IgD-negative memory B cell (primary cell): ENCODE results near the gene FOXC2. TPM values are rescaled to one million over a fixed set of nuclear protein-coding genes. Genes with fewer than 3 reads are reported as not detected.

Source experiments
- H3K27ac Mint-ChIP-seq, 3 donors: one replicate each; pipeline ENCODE4 v1.8.0; 2020 to 2022; ENCODE audit warnings: mild to moderate bottlenecking in 3 of 3, mixed read lengths in 3 of 3, moderate library complexity in 1 of 3
- H3K27me3 Mint-ChIP-seq: one replicate; pipeline ENCODE4 v1.8.0; 2021; ENCODE audit warnings: mixed read lengths
- H3K36me3 Mint-ChIP-seq: one replicate; pipeline ENCODE4 v1.8.0; 2020; ENCODE audit warnings: mild to moderate bottlenecking, mixed read lengths
- H3K4me1 Mint-ChIP-seq, 3 donors: one replicate each; pipeline ENCODE4 v1.8.0; 2020 to 2022; ENCODE audit warnings: mixed read lengths in 3 of 3, mild to moderate bottlenecking in 1 of 3
- H3K4me3 Mint-ChIP-seq, 4 donors: one replicate each; pipeline ENCODE4 v1.8.0; 2020 to 2022; ENCODE audit warnings: mild to moderate bottlenecking in 4 of 4, mixed read lengths in 4 of 4, moderate library complexity in 3 of 4
- H3K9me3 Mint-ChIP-seq, 3 donors: one replicate each; pipeline ENCODE4 v1.8.0; 2020 to 2021; ENCODE audit warnings: mixed read lengths in 3 of 3, mild to moderate bottlenecking in 1 of 3
- polyA plus RNA-seq: library from polyadenylated mRNA; unstranded; fragments of 300-500 nt; fragmentation: Illumina TruSeq; gene quantifications from one replicate; pipeline ENCODE4 v1.2.3, GENCODE V29; 2021

The FOXC2 gene
- polyA plus RNA-seq, 1 donor from 2014 or later = not detected

GRCh38 chr16:86528061-86528929 is 38.3 kb upstream of the FOXC2 start:
- Mint-ChIP-seq H3K9me3 (peaks cover 0 to 2% (median 0%) of the 10 kb centered on the region in 3 donors), H3K4me1 (no peaks in the 10 kb centered on the region)

GRCh38 chr16:86529160-86529559 is 37.5 kb upstream of the FOXC2 start:
- Mint-ChIP-seq H3K36me3 (peaks cover 8% of the 10 kb centered on the region), H3K4me1 (no peaks in the 10 kb centered on the region), H3K4me3 (no peak overlapping the region), H3K27ac (no peak overlapping the region), H3K27me3 (no peaks in the 10 kb centered on the region), H3K9me3 (peaks cover 0 to 2% (median 0%) of the 10 kb centered on the region in 3 donors)

More at GRCh38 chr16:86528061-86528929, 38.3 kb upstream of the FOXC2 start:
- Mint-ChIP-seq H3K27me3 (no peaks in the 10 kb centered on the region), H3K27ac (no peak overlapping the region), H3K4me3 (peak overlapping the region in 1 of 4 donors; percentile 41), H3K36me3 (peaks cover 6% of the 10 kb centered on the region)

- H3K27me3 Mint-ChIP-seq = no peaks in the 10 kb centered on the region
- H3K4me1 Mint-ChIP-seq = no peaks in the 10 kb centered on the region
- H3K36me3 Mint-ChIP-seq = peaks cover 8% of the 10 kb centered on the region
- H3K9me3 Mint-ChIP-seq = peaks cover 0 to 2% (median 0%) of the 10 kb centered on the region in 3 donors
- no peak overlapping the region for H3K27ac Mint-ChIP-seq
- H3K4me3 Mint-ChIP-seq = no peak overlapping the region
These were observed 36.1 kb upstream of the FOXC2 start for GRCh38 chr16:86530251-86531190.

GRCh38 chr16:86531191-86531545 is 35.5 kb upstream of the FOXC2 start:
- H3K9me3 Mint-ChIP-seq = no peaks in the 10 kb centered on the region
- H3K4me1 Mint-ChIP-seq = no peaks in the 10 kb centered on the region
- peaks cover 8% of the 10 kb centered on the region for H3K36me3 Mint-ChIP-seq
- H3K27me3 Mint-ChIP-seq = no peaks in the 10 kb centered on the region
- no peak overlapping the region for H3K27ac Mint-ChIP-seq
- no peak overlapping the region for H3K4me3 Mint-ChIP-seq

GRCh38 chr16:86531641-86532525 is 34.7 kb upstream of the FOXC2 start:
- Mint-ChIP-seq H3K27me3 (no peaks in the 10 kb centered on the region), H3K27ac (no peak overlapping the region), H3K36me3 (peaks cover 5% of the 10 kb centered on the region), H3K4me1 (no peaks in the 10 kb centered on the region), H3K4me3 (no peak overlapping the region), H3K9me3 (no peaks in the 10 kb centered on the region)

- Mint-ChIP-seq H3K4me1 (no peaks in the 10 kb centered on the region), H3K27ac (no peak overlapping the region), H3K36me3 (peaks cover 5% of the 10 kb centered on the region), H3K4me3 (no peak overlapping the region), H3K27me3 (no peaks in the 10 kb centered on the region), H3K9me3 (no peaks in the 10 kb centered on the region)
These were observed 34.2 kb upstream of the FOXC2 start for GRCh38 chr16:86532526-86532815.

GRCh38 chr16:86533076-86533475 is 33.6 kb upstream of the FOXC2 start:
- Mint-ChIP-seq H3K9me3 (no peaks in the 10 kb centered on the region), H3K27ac (no peak overlapping the region), H3K27me3 (no peaks in the 10 kb centered on the region), H3K4me3 (no peak overlapping the region), H3K36me3 (peaks cover 5% of the 10 kb centered on the region), H3K4me1 (no peaks in the 10 kb centered on the region)

GRCh38 chr16:86533767-86534351 is 32.8 kb upstream of the FOXC2 start:
- Mint-ChIP-seq H3K27me3 (no peaks in the 10 kb centered on the region), H3K27ac (no peak overlapping the region), H3K4me1 (no peaks in the 10 kb centered on the region), H3K9me3 (no peaks in the 10 kb centered on the region), H3K4me3 (no peak overlapping the region), H3K36me3 (peaks cover 5% of the 10 kb centered on the region)

GRCh38 chr16:86534779-86535615 is 31.6 kb upstream of the FOXC2 start:
- Mint-ChIP-seq H3K4me1 (no peaks in the 10 kb centered on the region), H3K27me3 (no peaks in the 10 kb centered on the region), H3K9me3 (no peaks in the 10 kb centered on the region), H3K27ac (no peak overlapping the region), H3K36me3 (peaks cover 10% of the 10 kb centered on the region), H3K4me3 (no peak overlapping the region)

- Mint-ChIP-seq H3K4me3 (no peak overlapping the region), H3K9me3 (no peaks in the 10 kb centered on the region), H3K36me3 (peaks cover 10% of the 10 kb centered on the region), H3K27ac (no peak overlapping the region), H3K27me3 (no peaks in the 10 kb centered on the region), H3K4me1 (no peaks in the 10 kb centered on the region)
These were observed 30.0 kb upstream of the FOXC2 start for GRCh38 chr16:86536621-86537020.

- Mint-ChIP-seq H3K9me3 (no peaks in the 10 kb centered on the region), H3K27me3 (no peaks in the 10 kb centered on the region), H3K27ac (no peak overlapping the region), H3K4me1 (no peaks in the 10 kb centered on the region), H3K4me3 (no peak overlapping the region), H3K36me3 (peaks cover 10% of the 10 kb centered on the region)
These were observed 29.1 kb upstream of the FOXC2 start for GRCh38 chr16:86537486-86537885.

GRCh38 chr16:86538196-86538780 is 28.3 kb upstream of the FOXC2 start:
- no peak overlapping the region for H3K4me3 Mint-ChIP-seq
- peaks cover 7% of the 10 kb centered on the region for H3K36me3 Mint-ChIP-seq
- no peaks in the 10 kb centered on the region for H3K4me1 Mint-ChIP-seq
- no peaks in the 10 kb centered on the region for H3K27me3 Mint-ChIP-seq
- H3K27ac Mint-ChIP-seq = no peak overlapping the region
- no peaks in the 10 kb centered on the region for H3K9me3 Mint-ChIP-seq

- no peaks in the 10 kb centered on the region for H3K27me3 Mint-ChIP-seq
- no peak overlapping the region for H3K4me3 Mint-ChIP-seq
- no peaks in the 10 kb centered on the region for H3K9me3 Mint-ChIP-seq
- H3K36me3 Mint-ChIP-seq = peaks cover 12% of the 10 kb centered on the region
- peaks cover 0 to 2% (median 0%) of the 10 kb centered on the region in 3 donors for H3K4me1 Mint-ChIP-seq
- H3K27ac Mint-ChIP-seq = peak overlapping the region in 1 of 3 donors; percentile 78
These were observed 25.7 kb upstream of the FOXC2 start for GRCh38 chr16:86540894-86541293.
